Measurements from ENCODE around the gene ELK3. TPM values are rescaled to one million over a fixed set of nuclear protein-coding genes. Genes with fewer than 3 reads are reported as not detected.

Gene ELK3
- total and polyA plus RNA-seq, 8 donors: 2.9 to 12.9 (median 6.1) TPM

DNA sequence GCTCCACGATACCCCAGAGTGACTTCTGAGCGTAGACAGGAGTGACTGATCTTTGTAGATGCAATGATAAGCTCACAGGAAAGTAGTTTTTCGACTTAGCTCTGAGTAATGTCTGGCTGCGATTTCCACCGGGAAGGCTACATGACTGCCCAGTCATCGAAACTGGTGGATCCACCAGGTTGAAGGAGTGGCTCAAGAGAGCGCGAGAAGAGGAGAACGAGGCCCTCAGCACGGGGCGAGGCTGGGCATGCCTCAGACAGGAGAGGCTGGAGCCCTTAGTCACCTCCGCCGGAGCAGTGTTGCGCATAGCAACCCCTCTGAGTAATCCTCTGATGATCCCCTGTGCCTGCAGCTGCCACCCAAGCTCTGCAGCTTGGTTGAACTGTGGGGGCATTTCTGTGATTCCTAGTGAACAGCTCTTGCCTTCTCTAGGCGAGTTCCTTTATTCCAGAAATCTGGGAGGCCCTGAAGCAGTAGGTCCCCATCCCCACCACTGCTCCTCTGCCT lies 25.6 kb downstream of the ELK3 start:
- no peaks in the 10 kb centered on the region for H3K36me3 ChIP-seq
- no peak for TF ChIP-seq CTCF (IDR thresholded peaks at IDR 0.05)
- ATAC-seq (peak in 1 of 4 donors; percentile 17), FAIRE-seq (no peak), DNase-seq (no peak)
- H3K27ac ChIP-seq: no peak overlapping the region
- WGBS, 2 donors: 88 to 90% methylated on average over 15 of the region's 15 CpGs
- H3K27me3 ChIP-seq: no peaks in the 10 kb centered on the region
- H3K4me1 ChIP-seq: peaks cover 0 to under 1% (median 0%) of the 10 kb centered on the region in 3 donors
- intact Hi-C loops (cut with DNase I): loop anchor here in 2 of 3 donors (5.0 to 10.0 kb wide), 2 partner anchors 155 to 157 kb away; no protein-coding TSS in a partner anchor
- H3K4me3 ChIP-seq: no peak overlapping the region
- no peaks in the 10 kb centered on the region for H3K9me3 ChIP-seq

- intact Hi-C loops (cut with DNase I): no loop called here
- Histone ChIP-seq H3K4me1 (peaks cover 0 to 6% (median 0%) of the 10 kb centered on the region in 3 donors), H3K36me3 (no peaks in the 10 kb centered on the region), H3K9me3 (no peaks in the 10 kb centered on the region), H3K27ac (no peak overlapping the region), H3K27me3 (no peaks in the 10 kb centered on the region), H3K4me3 (no peak overlapping the region)
- DNase-seq (no peak), ATAC-seq (no peak), FAIRE-seq (no peak)
- 62 to 69% methylated on average over 5 of the region's 5 CpGs for WGBS, 2 donors
- no peak for TF ChIP-seq CTCF (IDR thresholded peaks at IDR 0.05)
Observed at GRCh38 chr12:96220902-96221301, 26.7 kb downstream of the ELK3 start.

- intact Hi-C loops (cut with DNase I): no loop called here
- FAIRE-seq: no peak
- H3K27me3 ChIP-seq: no peaks in the 10 kb centered on the region
- no peaks in the 10 kb centered on the region for H3K9me3 ChIP-seq
- no peak for TF ChIP-seq CTCF (IDR thresholded peaks at IDR 0.05)
- no peak overlapping the region for H3K27ac ChIP-seq
- peaks cover 0 to 6% (median 0%) of the 10 kb centered on the region in 3 donors for H3K4me1 ChIP-seq
- no peaks in the 10 kb centered on the region for H3K36me3 ChIP-seq
- DNase-seq: no peak
- no peak for ATAC-seq
- no peak overlapping the region for H3K4me3 ChIP-seq
- WGBS, 2 donors: 88% methylated on average over 6 of the region's 6 CpGs
Observed at GRCh38 chr12:96221391-96221790, 27.2 kb downstream of the ELK3 start.

GRCh38 chr12:96223411-96224218 lies 29.4 kb downstream of the ELK3 start:
- no peak overlapping the region for H3K27ac ChIP-seq
- no peaks in the 10 kb centered on the region for H3K27me3 ChIP-seq
- DNase-seq (no peak), FAIRE-seq (no peak), ATAC-seq (peak in 1 of 4 donors; percentile 30)
- no peaks in the 10 kb centered on the region for H3K36me3 ChIP-seq
- H3K4me3 ChIP-seq: no peak overlapping the region
- WGBS, 2 donors: 51 to 56% methylated on average over 16 of the region's 16 CpGs
- H3K9me3 ChIP-seq: no peaks in the 10 kb centered on the region
- intact Hi-C loops (cut with DNase I): no loop called here
- TF ChIP-seq CTCF (IDR thresholded peaks at IDR 0.05): no peak
- peaks cover 0 to 6% (median 0%) of the 10 kb centered on the region in 3 donors for H3K4me1 ChIP-seq

DNA sequence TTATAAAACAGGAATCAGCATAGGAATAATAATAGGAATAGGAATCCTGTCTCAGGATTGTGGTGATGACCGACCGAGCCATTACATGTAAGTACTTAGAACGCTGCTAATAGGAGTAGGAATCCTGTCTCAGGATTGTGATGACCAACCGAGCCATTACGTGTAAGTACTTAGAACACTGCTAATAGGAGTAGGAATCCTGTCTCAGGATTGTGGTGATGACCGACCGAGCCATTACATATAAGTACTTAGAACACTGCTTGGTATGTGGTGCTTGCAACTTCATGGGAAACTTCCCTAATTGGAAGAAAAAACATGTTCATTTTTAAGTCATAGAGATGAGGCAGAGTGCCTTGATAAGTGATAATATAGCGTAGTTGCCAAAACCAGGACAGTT lies 30.0 kb downstream of the ELK3 start:
- no peak for DNase-seq
- no peak for ATAC-seq
- no peaks in the 10 kb centered on the region for H3K9me3 ChIP-seq
- no peaks in the 10 kb centered on the region for H3K27me3 ChIP-seq
- intact Hi-C loops (cut with DNase I): no loop called here
- TF ChIP-seq CTCF (IDR thresholded peaks at IDR 0.05): no peak
- H3K4me1 ChIP-seq: peaks cover 0 to 6% (median 0%) of the 10 kb centered on the region in 3 donors
- no peaks in the 10 kb centered on the region for H3K36me3 ChIP-seq
- FAIRE-seq: no peak
- no peak overlapping the region for H3K27ac ChIP-seq
- no peak overlapping the region for H3K4me3 ChIP-seq
- WGBS, 2 donors: 93 to 95% methylated on average over 8 of the region's 8 CpGs

All from pancreas (tissue), 10 donors.